Calu3 (cell line): ENCODE results near the gene MRGPRF. TPM values are rescaled to one million over a fixed set of nuclear protein-coding genes. Genes with fewer than 3 reads are reported as not detected.

ENCODE experiments used
- BruUV-seq: library from RNA; stranded (reverse); fragments of 400-500 nt; replicated peaks from 2 replicates; lab custom pipeline; 2021; lab: Mats Ljungman, UMichigan
- CTCF ChIA-PET: fragments of 300-600 bp; sonication (Branson Sonifier 250); formaldehyde crosslinking; loops from one replicate; lab custom pipeline; 2022; ENCODE audit warnings: antibody characterized with exemption; lab: Charles Lee
- DNase-seq: peaks from one replicate; pipeline ENCODE4 v3.0.0; 2022
- H3K27ac Mint-ChIP-seq: one replicate; pipeline ENCODE4 v1.8.0; 2022; ENCODE audit warnings: mixed read lengths; ENCODE audit not compliant: unreplicated experiment
- H3K27me3 Mint-ChIP-seq: one replicate; pipeline ENCODE4 v1.8.0; 2022; ENCODE audit warnings: mixed read lengths; ENCODE audit not compliant: unreplicated experiment
- H3K36me3 Mint-ChIP-seq: one replicate; pipeline ENCODE4 v1.8.0; 2022; ENCODE audit warnings: mild to moderate bottlenecking, moderate library complexity, mixed read lengths; ENCODE audit not compliant: insufficient read depth, unreplicated experiment
- H3K4me1 Mint-ChIP-seq: one replicate; pipeline ENCODE4 v1.8.0; 2022; ENCODE audit warnings: mild to moderate bottlenecking, low read depth, mixed read lengths; ENCODE audit not compliant: unreplicated experiment
- H3K4me3 Mint-ChIP-seq: one replicate; pipeline ENCODE4 v1.8.0; 2022; ENCODE audit warnings: mild to moderate bottlenecking, low read depth, moderate library complexity, mixed read lengths; ENCODE audit not compliant: unreplicated experiment
- H3K9me3 Mint-ChIP-seq: one replicate; pipeline ENCODE4 v1.8.0; 2022; ENCODE audit warnings: low read depth, mixed read lengths; ENCODE audit not compliant: unreplicated experiment
- intact Hi-C: fragments of 100-400 bp; cut with micrococcal nuclease; formaldehyde crosslinking; loops from one replicate; pipeline ENCODE4 v1.10.0; 2022; ENCODE audit not compliant: unreplicated experiment
- total RNA-seq: library from RNA; stranded (reverse); gene quantifications from 2 replicates; pipeline ENCODE4 v1.2.3, GENCODE V29; 2022
- TF ChIP-seq, protein P1 (sequence below): fragments of 200-600 bp; IDR thresholded peaks from one replicate; pipeline ENCODE4 v1.8.0; 2022; ENCODE audit warnings: antibody characterized with exemption; ENCODE audit not compliant: unreplicated experiment

MRGPRF gene
- total RNA-seq, 1 experiment from 2014 or later = 0.14 TPM

DNA sequence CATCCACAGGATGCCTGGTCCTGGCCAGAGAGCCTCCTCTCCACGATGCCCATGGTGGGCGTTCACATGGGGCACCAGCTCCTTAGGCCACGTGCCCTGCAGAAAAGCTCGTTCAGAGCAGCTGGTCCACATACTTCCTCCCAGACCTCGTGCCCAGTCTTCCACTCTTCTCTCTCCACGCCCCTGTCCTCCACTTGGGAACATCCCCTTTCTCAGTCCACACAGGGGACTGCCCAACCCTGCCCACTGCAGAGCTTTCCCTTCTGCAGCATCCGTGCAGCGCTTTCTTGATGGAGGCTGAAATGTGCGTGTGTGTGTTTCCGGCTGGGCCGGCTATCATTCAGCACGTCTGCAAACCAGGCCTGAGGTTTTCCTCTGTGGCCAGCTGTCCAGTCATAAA is 46.9 kb upstream of the MRGPRF start:
- intact Hi-C loops = no loop called here
- H3K27ac Mint-ChIP-seq = no peak overlapping the region
- DNase-seq = no peak
- no peaks in the 10 kb centered on the region for H3K9me3 Mint-ChIP-seq
- no TSS peak for BruUV-seq
- TF ChIP-seq, protein P1, sequence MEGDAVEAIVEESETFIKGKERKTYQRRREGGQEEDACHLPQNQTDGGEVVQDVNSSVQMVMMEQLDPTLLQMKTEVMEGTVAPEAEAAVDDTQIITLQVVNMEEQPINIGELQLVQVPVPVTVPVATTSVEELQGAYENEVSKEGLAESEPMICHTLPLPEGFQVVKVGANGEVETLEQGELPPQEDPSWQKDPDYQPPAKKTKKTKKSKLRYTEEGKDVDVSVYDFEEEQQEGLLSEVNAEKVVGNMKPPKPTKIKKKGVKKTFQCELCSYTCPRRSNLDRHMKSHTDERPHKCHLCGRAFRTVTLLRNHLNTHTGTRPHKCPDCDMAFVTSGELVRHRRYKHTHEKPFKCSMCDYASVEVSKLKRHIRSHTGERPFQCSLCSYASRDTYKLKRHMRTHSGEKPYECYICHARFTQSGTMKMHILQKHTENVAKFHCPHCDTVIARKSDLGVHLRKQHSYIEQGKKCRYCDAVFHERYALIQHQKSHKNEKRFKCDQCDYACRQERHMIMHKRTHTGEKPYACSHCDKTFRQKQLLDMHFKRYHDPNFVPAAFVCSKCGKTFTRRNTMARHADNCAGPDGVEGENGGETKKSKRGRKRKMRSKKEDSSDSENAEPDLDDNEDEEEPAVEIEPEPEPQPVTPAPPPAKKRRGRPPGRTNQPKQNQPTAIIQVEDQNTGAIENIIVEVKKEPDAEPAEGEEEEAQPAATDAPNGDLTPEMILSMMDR = no peak
- H3K27me3 Mint-ChIP-seq = no peaks in the 10 kb centered on the region
- no peaks in the 10 kb centered on the region for H3K4me1 Mint-ChIP-seq
- no peak overlapping the region for H3K4me3 Mint-ChIP-seq
- CTCF ChIA-PET = no interaction called here
- no peaks in the 10 kb centered on the region for H3K36me3 Mint-ChIP-seq

DNA sequence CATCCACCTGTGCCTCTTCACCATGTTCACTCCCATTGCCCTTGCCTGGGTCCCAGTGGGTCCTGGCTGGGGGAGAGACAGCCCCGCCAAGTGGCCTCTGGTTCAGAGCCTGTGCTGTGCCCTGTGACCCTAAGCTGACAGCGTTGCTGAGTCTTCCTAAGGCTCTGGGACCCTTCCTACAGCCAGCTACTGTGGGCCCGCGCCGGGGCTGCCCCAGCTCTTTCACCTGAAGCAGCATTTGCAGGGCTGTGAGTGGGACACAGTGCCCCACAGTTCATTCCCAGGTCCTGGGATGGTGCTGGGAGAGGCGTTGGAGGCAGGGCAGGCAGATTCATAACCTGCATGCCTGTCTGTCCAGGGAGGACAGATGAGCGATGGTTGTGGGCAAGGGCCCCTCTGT is 46.4 kb upstream of the MRGPRF start:
- H3K27me3 Mint-ChIP-seq = no peaks in the 10 kb centered on the region
- peaks cover under 1% of the 10 kb centered on the region for H3K36me3 Mint-ChIP-seq
- H3K27ac Mint-ChIP-seq = no peak overlapping the region
- no TSS peak for BruUV-seq
- intact Hi-C loops = no loop called here
- TF ChIP-seq, protein P1 = no peak
- CTCF ChIA-PET = no interaction called here
- no peaks in the 10 kb centered on the region for H3K4me1 Mint-ChIP-seq
- no peaks in the 10 kb centered on the region for H3K9me3 Mint-ChIP-seq
- no peak for DNase-seq
- no peak overlapping the region for H3K4me3 Mint-ChIP-seq

DNA sequence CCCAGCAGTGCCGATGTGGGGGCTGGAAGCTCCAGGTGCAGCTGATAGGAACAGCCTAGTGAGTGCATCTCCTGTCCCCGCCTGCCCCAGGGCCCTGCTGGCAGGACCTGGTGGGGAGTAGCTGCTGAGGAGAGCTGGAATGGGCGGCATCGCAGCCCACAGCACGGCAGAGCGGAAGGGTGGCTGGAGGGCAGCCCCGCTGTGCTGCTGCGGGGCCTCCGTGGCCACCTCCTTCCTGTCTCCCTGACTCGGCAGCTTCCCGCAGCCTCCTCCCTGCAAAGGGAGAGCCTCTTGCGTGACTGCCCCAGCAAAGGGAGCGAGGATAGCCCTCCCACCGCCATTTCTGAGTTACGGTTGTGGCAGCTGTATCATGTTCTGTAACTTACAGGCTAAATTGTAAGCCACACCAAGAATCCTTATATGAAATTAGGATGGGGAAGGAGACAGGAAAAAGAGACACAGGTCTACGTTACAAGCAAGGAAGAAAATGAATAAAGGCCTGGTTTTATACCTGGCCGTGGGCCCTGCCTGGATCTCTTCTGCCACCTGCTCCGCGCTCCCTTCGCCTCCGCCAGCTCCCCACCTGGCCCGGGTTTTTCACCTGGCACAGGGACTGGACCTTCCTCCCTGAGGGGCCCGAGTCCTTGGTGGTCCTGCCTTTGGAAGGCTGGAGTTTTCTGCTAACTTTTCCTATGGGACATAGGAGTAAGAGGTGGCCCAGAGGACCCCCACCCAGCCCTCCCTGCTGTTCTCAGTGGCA is 45.6 kb upstream of the MRGPRF start:
- H3K4me1 Mint-ChIP-seq = no peaks in the 10 kb centered on the region

DNA sequence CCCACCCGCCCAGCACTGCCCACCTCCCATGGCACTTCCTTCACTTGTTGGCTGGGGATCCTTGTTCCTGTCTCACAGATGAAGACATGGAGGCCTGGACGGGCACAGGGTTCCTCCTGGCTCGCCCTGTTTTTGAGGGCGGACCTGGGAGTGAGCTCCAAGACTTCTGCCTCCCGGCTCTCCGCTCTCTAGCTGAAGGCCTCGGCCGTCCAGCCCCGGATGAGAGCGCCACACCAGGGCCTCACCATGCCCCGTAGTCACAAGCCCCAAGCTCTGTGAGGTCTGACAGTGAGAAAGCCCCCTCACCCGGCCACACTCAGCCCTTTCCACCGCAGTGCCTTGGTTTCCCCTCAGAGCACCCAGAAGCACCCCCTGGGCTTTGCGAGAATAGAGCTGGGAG is 44.8 kb upstream of the MRGPRF start:
- H3K36me3 Mint-ChIP-seq = peaks cover 6% of the 10 kb centered on the region
- no peaks in the 10 kb centered on the region for H3K27me3 Mint-ChIP-seq
- CTCF ChIA-PET = no interaction called here
- no peak overlapping the region for H3K4me3 Mint-ChIP-seq
- H3K27ac Mint-ChIP-seq = no peak overlapping the region
- TF ChIP-seq, protein P1 = no peak
- no TSS peak for BruUV-seq
- no peaks in the 10 kb centered on the region for H3K9me3 Mint-ChIP-seq
- no peaks in the 10 kb centered on the region for H3K4me1 Mint-ChIP-seq
- intact Hi-C loops = no loop called here
- no peak for DNase-seq

More for the DNA sequence above, 45.6 kb upstream of the MRGPRF start:
- TF ChIP-seq, protein P1 = no peak
- intact Hi-C loops = no loop called here
- H3K27me3 Mint-ChIP-seq = no peaks in the 10 kb centered on the region
- no peak overlapping the region for H3K4me3 Mint-ChIP-seq
- H3K36me3 Mint-ChIP-seq = peaks cover 6% of the 10 kb centered on the region
- H3K27ac Mint-ChIP-seq = no peak overlapping the region
- no TSS peak for BruUV-seq
- no peaks in the 10 kb centered on the region for H3K9me3 Mint-ChIP-seq
- CTCF ChIA-PET = no interaction called here
- no peak for DNase-seq
